Hepatocyte (in vitro differentiated cells): ENCODE results near the gene PCDH9. TPM values are rescaled to one million over a fixed set of nuclear protein-coding genes. Genes with fewer than 3 reads are reported as not detected.

Source experiments
- DNase-seq: peaks from one replicate; pipeline ENCODE4 v3.0.0-alpha.2; 2016; ENCODE audit warnings: low spot score
- H2AFZ ChIP-seq: fragments of 200-600 bp; sonication (generic); 2 replicates; pipeline ENCODE4 v1.6.0; 2016; ENCODE audit warnings: antibody characterized with exemption, mild to moderate bottlenecking
- H3K27ac ChIP-seq: fragments of 200-600 bp; sonication (generic); 2 replicates; pipeline ENCODE4 v1.5.1; 2016; ENCODE audit warnings: mild to moderate bottlenecking
- H3K27me3 ChIP-seq: fragments of 200-600 bp; sonication (generic); 2 replicates; pipeline ENCODE4 v1.6.1; 2016
- H3K36me3 ChIP-seq: fragments of 200-600 bp; sonication (generic); replicated peaks from 2 replicates; pipeline ENCODE4 v1.5.1; 2016; ENCODE audit warnings: low read depth; ENCODE audit not compliant: insufficient read depth
- H3K4me1 ChIP-seq: fragments of 200-600 bp; sonication (generic); 2 replicates; pipeline ENCODE4 v1.5.1; 2016; ENCODE audit warnings: mild to moderate bottlenecking, moderate library complexity; ENCODE audit not compliant: insufficient read depth
- H3K4me2 ChIP-seq: fragments of 200-600 bp; sonication (generic); 2 replicates; pipeline ENCODE4 v1.6.0; 2016
- H3K4me3 ChIP-seq: fragments of 200-600 bp; sonication (generic); 2 replicates; pipeline ENCODE4 v1.5.1; 2016; ENCODE audit warnings: mild to moderate bottlenecking
- H3K79me2 ChIP-seq: fragments of 200-600 bp; sonication (generic); 2 replicates; pipeline ENCODE4 v1.6.0; 2017; ENCODE audit warnings: mild to moderate bottlenecking
- H3K9me2 ChIP-seq: fragments of 200-600 bp; sonication (generic); replicated peaks from 2 replicates; pipeline ENCODE4 v1.6.0; 2017; ENCODE audit warnings: mild to moderate bottlenecking; ENCODE audit not compliant: insufficient read depth
- H3K9me3 ChIP-seq: fragments of 200-600 bp; sonication (generic); 2 replicates; pipeline ENCODE4 v1.5.1; 2016; ENCODE audit warnings: low read depth, mild to moderate bottlenecking
- H4K20me1 ChIP-seq: fragments of 200-600 bp; sonication (generic); 2 replicates; pipeline ENCODE4 v1.6.0; 2016; ENCODE audit warnings: mild to moderate bottlenecking; ENCODE audit not compliant: insufficient read depth, poor library complexity, severe bottlenecking
- EZH2 ChIP-seq: fragments of 200-600 bp; sonication (generic); IDR thresholded peaks from 2 replicates; pipeline ENCODE4 v1.6.1; 2016; ENCODE audit warnings: antibody characterized with exemption, mild to moderate bottlenecking, borderline replicate concordance
- EZH2phosphoT487 ChIP-seq: fragments of 200-600 bp; sonication (generic); IDR thresholded peaks from one replicate; pipeline ENCODE4 v1.6.1; 2018; ENCODE audit warnings: antibody characterized with exemption, mild to moderate bottlenecking, low read depth, moderate library complexity; ENCODE audit not compliant: unreplicated experiment, severe bottlenecking
- WGBS: methylation state at CpG from one replicate; pipeline ENCODE4 v1.1.6; 2016; ENCODE audit warnings: low lambda C conversion rate; ENCODE audit errors: missing lambda C conversion rate; 5-methylcytosine and 5-hydroxymethylcytosine counted together
- polyA plus RNA-seq: library from polyadenylated mRNA; unstranded; fragments of >200 nt; fragmentation: Nextera tagmentation; extraction: Ambion mirVana; gene quantifications from 2 replicates; pipeline ENCODE4 v1.2.1, GENCODE V29; 2016
- total RNA-seq: library from RNA; depleted of rRNA; stranded (reverse); fragments of >200 nt; gene quantifications from 2 replicates; pipeline ENCODE4 v1.2.3, GENCODE V29; 2014
- TF ChIP-seq, protein P1 (sequence below): fragments of 200-600 bp; sonication (generic); IDR thresholded peaks from 2 replicates; pipeline ENCODE4 v1.5.1; 2016; ENCODE audit warnings: antibody characterized with exemption, mild to moderate bottlenecking; ENCODE audit not compliant: poor library complexity

The PCDH9 gene
- total and polyA plus RNA-seq, 2 experiments from 2014 or later = 6.9 to 15.0 TPM

DNA sequence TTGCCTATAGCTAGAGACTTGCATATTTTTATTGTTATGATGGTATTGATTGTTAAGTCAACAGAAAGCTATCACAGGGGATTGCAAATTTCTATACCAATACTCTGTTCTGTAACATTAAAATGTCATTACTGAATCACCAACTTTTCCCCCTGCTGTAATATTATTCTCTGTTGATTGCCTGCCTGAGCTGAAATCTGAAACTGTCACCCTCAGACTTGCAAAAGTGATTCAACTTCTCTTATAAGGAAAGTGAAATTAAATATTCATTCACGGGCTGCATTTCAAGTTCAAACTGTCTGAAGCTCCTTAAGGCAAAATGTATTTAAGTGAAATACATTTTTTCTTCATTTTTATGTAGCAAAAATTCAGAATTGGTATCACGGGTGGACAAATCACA lies 723.2 kb downstream of the PCDH9 start:
- H3K4me1 ChIP-seq = no peaks in the 10 kb centered on the region
- no peaks in the 10 kb centered on the region for H3K27me3 ChIP-seq
- no peaks in the 10 kb centered on the region for H3K9me3 ChIP-seq
- no peaks in the 10 kb centered on the region for H3K79me2 ChIP-seq
- no peaks in the 10 kb centered on the region for H4K20me1 ChIP-seq
- no peak overlapping the region for H2AFZ ChIP-seq
- WGBS = 75% methylated on average over 2 of the region's 2 CpGs
- H3K9me2 ChIP-seq = no peaks in the 10 kb centered on the region
- no peak overlapping the region for H3K4me3 ChIP-seq
- TF ChIP-seq, protein P1, sequence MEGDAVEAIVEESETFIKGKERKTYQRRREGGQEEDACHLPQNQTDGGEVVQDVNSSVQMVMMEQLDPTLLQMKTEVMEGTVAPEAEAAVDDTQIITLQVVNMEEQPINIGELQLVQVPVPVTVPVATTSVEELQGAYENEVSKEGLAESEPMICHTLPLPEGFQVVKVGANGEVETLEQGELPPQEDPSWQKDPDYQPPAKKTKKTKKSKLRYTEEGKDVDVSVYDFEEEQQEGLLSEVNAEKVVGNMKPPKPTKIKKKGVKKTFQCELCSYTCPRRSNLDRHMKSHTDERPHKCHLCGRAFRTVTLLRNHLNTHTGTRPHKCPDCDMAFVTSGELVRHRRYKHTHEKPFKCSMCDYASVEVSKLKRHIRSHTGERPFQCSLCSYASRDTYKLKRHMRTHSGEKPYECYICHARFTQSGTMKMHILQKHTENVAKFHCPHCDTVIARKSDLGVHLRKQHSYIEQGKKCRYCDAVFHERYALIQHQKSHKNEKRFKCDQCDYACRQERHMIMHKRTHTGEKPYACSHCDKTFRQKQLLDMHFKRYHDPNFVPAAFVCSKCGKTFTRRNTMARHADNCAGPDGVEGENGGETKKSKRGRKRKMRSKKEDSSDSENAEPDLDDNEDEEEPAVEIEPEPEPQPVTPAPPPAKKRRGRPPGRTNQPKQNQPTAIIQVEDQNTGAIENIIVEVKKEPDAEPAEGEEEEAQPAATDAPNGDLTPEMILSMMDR = no peak
- TF ChIP-seq EZH2phosphoT487 = no peak
- TF ChIP-seq EZH2 = no peak
- H3K27ac ChIP-seq = no peak overlapping the region
- no peak overlapping the region for H3K4me2 ChIP-seq
- no peaks in the 10 kb centered on the region for H3K36me3 ChIP-seq
- DNase-seq = no peak

DNA sequence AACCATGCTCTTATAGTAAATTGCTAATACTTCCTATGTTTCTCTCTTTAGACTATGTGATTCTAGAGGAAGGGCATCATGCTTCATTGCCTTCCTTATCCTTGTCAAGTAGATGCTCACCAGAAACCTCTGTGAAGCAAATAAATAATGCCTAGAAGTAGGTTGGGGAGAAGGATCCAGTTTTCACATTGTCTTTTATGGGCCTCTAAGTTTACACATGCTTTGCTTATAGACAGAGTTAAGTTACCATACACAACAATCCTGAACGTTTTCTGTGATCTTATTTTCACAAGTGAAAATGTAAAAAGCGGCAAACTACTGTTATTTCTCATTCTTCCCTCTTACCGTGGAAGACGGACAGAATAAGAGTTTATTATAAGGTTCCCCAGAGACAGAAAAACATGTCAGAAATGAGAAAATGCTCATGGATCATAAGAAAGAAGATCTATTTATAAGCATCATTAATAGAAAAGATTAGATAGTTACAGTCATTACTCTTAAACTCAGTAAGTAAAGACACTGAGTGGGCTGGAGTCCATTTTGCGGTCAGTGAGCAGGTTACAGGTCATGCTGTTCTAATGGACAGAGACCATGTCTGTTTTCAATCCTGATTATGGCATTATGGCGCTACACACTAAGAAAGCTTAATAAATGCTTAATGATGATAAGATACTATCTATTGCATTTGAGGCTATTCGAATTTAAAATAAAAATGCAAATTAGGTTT lies 723.9 kb downstream of the PCDH9 start:
- H3K4me3 ChIP-seq = no peak overlapping the region
- H3K9me3 ChIP-seq = no peaks in the 10 kb centered on the region
- no peaks in the 10 kb centered on the region for H4K20me1 ChIP-seq
- no peaks in the 10 kb centered on the region for H3K9me2 ChIP-seq
- H3K36me3 ChIP-seq = no peaks in the 10 kb centered on the region
- H3K4me2 ChIP-seq = no peak overlapping the region
- TF ChIP-seq EZH2 (no peak), EZH2phosphoT487 (no peak)
- TF ChIP-seq, protein P1 = no peak
- 79% methylated on average over 7 of the region's 7 CpGs for WGBS
- H3K79me2 ChIP-seq = no peaks in the 10 kb centered on the region
- no peak overlapping the region for H2AFZ ChIP-seq
- DNase-seq = no peak
- H3K4me1 ChIP-seq = no peaks in the 10 kb centered on the region
- H3K27me3 ChIP-seq = no peaks in the 10 kb centered on the region
- no peak overlapping the region for H3K27ac ChIP-seq

DNA sequence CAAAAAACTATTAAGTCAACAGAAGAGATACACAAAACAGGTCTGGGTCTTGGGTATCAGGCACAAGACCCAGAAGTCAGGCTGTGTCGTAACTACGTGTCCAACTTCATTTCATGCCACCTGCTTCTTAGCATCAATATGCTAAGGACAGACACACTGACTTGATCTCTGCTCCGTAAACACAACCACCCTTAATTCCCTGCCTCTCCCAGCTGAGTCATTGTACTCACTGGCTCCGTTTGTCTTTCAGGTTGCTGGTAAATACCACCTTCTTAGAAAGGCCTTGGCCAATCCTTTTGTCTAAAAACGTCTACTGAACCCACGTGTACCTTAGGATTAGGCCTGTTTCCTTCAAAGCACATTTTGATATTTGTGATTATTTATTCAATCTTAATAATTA lies 726.2 kb downstream of the PCDH9 start:
- DNase-seq = peak; percentile 15
- no peaks in the 10 kb centered on the region for H3K9me3 ChIP-seq
- H4K20me1 ChIP-seq = no peaks in the 10 kb centered on the region
- H3K79me2 ChIP-seq = no peaks in the 10 kb centered on the region
- no peak overlapping the region for H3K4me2 ChIP-seq
- H2AFZ ChIP-seq = no peak overlapping the region
- no peaks in the 10 kb centered on the region for H3K36me3 ChIP-seq
- TF ChIP-seq, protein P1 = no peak
- no peak for TF ChIP-seq EZH2phosphoT487
- TF ChIP-seq EZH2 = no peak
- no peaks in the 10 kb centered on the region for H3K27me3 ChIP-seq
- 45% methylated on average over 6 of the region's 6 CpGs for WGBS
- no peak overlapping the region for H3K4me3 ChIP-seq
- H3K27ac ChIP-seq = no peak overlapping the region
- no peaks in the 10 kb centered on the region for H3K4me1 ChIP-seq
- H3K9me2 ChIP-seq = no peaks in the 10 kb centered on the region
